M059J (cell line): ENCODE results near the gene NUFIP1. TPM values are rescaled to one million over a fixed set of nuclear protein-coding genes. Genes with fewer than 3 reads are reported as not detected.
A peak's percentile ranks its signal among the peaks of the same experiment; 100 is the strongest.

Experiments
- DNase-seq: peaks from one replicate; pipeline ENCODE4 v3.0.0-alpha.2; 2012; ENCODE audit warnings: low read depth
- total RNA-seq: library from RNA; depleted of rRNA; stranded (reverse); fragments of >200 nt; shearing (Covaris generic); gene quantifications from 2 replicates; pipeline ENCODE4 v1.2.3, GENCODE V29; 2014; rRNA removed

The NUFIP1 gene
- total RNA-seq = 3.9 and 5.8 TPM in 2 replicates

GRCh38 chr13:44989071-44989889 lies at the start of gene NUFIP1, which contains the start of gene GPALPP1:
Gene NUFIP1 (minus strand): TSS chr13:44989471. CDS start chr13:44989436, 35 bp downstream.
Gene GPALPP1 (plus strand): TSS chr13:44989538. CDS start chr13:44989655, 117 bp downstream.
- DNase-seq = peak; percentile 90

- DNase-seq = no peak
Observed at GRCh38 chr13:45036206-45036605, 46.9 kb upstream of the NUFIP1 start.

- no peak for DNase-seq
Observed at GRCh38 chr13:45034342-45034741, 45.1 kb upstream of the NUFIP1 start.

DNA sequence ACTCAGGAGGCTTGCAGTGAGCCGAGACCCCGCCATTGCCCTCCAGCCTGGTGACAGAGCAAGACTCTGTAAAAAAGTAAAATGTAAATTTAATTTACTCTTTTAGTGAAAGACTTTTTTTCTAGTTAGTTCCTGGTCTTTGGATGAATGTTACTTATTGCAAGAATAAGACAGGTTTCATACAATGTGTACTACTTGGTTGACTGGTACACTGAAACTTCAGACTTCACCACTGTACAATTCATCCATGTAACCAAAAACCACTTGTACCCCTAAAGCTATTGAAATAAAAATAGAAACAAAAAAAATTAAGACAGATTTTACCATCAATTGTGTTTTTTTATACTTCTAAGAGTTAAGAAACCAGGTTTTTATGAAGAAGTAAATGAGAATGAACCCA lies 35.6 kb upstream of the NUFIP1 start:
- DNase-seq = no peak

DNA sequence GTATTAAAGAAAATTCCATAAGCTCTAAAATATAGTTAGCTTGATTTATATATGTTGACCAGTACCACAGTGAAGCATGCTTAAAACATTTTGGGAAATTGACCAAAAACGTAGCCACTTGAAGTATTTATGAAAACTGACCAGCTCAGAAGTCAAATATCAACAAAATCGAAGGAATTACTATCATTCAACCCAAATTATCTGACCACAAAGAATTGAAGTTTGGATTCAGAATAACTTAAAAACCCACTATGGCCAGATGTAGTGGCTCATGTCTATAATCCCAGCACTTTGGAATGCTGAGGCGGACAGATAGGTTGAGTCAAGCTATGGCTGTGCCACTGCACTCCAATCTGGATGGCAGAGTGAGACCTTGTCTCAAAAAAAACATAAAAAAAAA lies 32.0 kb upstream of the NUFIP1 start:
- DNase-seq = no peak

DNA sequence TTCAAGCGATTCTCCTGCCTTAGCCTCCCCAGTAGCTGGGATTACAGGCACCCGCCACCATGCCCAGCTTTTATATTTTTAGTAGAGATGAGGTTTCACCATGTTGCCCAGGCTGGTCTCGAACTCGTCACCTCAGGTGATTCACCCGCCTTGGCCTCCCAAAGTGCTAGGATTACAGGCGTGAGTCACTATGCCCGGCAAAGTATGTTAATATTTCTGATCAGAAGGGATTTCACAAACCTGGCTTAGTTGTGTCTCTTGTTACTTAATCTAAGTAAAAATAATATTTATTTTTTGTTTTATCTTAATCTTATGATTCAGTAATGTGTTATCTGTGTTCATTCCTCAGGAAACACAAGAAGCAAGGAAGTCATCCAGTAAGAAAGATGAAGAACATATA lies 30.7 kb upstream of the NUFIP1 start:
- DNase-seq = peak; percentile 8

GRCh38 chr13:45016792-45017425 lies 27.6 kb upstream of the NUFIP1 start:
- DNase-seq = no peak

- peak; percentile 5 for DNase-seq
Observed at GRCh38 chr13:45015300-45015699, 26.0 kb upstream of the NUFIP1 start.

GRCh38 chr13:45011198-45011597 lies 21.9 kb upstream of the NUFIP1 start:
- no peak for DNase-seq

DNA sequence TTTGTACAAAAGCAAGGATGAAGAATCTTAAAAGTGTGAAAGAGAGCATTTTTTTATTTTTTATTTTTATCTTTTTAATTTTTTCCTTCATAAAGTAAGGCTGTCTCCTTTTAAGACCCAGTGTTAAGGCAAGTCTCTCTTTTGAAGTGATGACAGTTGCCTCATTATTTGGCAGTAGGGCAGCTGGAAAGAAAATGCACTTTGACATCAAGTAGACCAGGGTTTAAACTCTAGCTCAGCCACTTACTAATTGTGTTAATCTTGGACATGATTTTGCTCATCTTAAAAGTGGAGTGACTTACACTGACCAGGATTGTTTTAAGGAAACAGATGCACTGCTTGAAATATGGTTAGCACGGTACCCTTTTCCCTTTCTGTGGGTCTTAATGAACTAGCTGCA lies 18.6 kb upstream of the NUFIP1 start:
- no peak for DNase-seq

DNA sequence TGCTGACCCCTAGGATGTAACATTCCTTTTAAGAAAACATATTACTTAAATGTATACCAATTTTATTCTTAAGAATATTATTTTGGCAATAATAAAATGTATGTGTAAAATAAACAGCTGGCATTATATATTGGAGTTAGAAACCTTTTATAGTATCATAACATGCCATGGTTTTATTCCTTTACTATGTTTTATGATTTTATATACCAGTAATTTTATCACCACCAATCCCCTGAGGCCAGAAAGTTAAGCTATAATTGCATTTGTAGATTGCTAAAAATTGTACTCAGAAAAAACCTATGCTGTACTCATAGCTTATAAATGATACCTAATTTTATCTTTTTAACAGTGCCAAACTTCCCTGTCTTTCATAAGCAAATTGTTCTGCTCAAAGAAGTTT lies 18.0 kb upstream of the NUFIP1 start:
- no peak for DNase-seq

DNA sequence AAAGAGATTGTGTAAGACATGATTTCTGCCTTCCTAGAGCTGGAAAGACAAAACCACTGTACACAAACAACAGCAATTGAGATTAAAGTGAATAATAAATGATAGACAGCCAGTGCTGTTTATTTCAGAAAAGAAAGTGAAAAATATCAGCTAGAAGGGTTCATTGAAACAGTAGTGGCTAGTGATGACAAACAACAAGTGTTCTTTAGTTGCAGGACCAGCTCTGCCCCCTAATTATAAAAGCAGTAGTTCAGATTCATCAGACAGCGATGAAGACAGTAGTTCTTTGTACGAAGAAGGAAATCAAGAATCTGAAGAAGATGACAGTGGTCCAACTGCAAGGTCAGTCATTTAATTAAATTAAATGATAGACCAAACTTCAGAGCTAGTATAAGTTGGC lies 14.8 kb upstream of the NUFIP1 start:
- no peak for DNase-seq

DNA sequence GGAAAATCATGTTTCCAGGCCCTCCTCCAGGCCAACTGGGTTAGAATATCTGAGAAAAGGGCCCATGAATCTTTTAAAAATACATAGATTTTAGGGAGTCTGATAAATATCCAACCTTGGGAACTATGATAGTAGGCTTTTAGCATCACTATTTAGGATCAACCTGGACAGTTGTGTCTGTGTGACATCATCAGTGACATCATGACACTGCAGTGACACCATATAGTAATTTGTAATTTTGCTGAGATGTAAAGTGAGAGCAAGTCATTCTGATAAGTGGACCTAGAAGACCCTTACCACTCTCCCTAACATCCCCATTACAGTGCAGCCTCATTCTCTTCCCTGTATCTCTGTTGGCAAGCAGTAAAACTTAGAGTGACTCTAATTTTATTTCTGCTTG lies 14.1 kb upstream of the NUFIP1 start:
- DNase-seq = no peak

- peak; percentile 3 for DNase-seq
Observed at GRCh38 chr13:44989941-44990340, 670 bp upstream of the NUFIP1 start.

DNA sequence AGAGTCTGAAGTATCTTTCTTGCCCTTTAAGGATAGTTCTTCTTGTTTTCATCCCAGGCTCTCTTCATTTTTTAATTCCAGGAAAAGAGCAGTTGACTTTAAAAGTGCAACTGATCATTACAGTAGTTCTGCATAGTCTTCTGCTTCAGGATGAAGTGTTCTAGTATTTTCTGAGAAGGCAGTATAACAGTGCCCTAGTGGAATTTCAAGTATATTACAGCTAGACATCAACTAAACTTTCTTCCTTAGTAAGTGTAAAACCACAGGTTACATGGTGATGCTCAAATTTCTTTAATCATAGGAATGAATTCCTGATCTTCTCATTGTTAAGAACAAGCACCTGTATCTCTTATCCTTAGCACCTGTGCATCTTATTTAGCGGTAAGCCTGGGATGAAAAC lies 10.9 kb downstream of the NUFIP1 start:
- no peak for DNase-seq

GRCh38 chr13:44976949-44977583 lies 12.2 kb downstream of the NUFIP1 start:
- no peak for DNase-seq

DNA sequence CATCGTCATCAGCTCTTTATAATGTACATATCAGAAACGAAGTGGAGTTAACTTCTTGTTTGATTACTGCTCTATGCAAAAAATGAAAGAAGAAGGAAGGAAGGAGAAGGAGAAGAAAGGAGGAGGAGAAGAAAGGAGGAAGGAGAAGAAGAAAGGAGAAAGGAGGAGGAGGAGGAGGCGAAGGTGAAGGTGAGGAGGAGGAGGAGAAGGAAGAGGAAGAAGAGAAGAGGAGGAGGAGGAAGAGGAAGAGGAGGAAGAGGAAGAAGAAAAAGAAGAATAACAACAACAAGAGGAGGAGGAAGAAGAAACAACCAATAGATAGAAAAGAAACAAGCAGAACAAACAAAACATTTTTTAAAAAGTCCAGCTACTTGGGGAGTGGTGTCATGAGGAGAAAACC lies 13.1 kb downstream of the NUFIP1 start:
- no peak for DNase-seq

DNA sequence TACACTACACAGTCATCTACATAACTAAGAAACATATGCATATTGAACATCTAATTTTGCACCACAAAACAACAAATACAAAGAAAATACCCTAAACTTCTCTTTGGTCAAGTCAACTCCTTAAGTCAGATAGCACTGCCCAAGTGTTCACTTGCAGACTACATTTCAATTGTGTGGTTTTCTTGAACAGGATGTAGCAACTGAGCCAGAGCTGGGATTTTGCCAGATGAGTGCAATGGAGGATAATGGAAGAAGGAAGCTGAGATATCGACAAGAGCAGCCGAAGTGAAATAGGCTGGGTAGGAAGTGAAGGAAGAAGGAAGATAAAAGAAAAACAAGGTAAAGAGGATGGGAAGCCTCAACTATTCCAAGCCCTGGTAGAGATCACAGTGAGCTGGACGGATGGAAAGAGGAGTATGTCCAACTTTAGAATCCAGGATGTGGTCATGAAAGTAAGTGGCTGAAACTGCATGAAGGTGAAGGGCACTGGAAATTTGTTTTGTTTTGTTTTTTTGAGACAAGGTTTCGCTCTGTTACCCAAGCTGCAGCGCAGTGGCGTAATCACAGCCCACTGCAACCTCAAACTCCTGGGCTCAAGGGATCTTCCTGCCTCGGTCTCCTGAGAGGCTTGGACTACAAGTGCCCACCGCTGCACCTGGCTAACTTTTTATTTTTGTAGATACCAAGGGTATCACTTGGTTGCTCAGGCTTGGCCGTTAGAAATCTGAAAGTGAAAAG lies 15.0 kb downstream of the NUFIP1 start:
- peak; percentile 62 for DNase-seq

- peak; percentile 33 for DNase-seq
Observed at GRCh38 chr13:44972956-44973581, 16.2 kb downstream of the NUFIP1 start.

DNA sequence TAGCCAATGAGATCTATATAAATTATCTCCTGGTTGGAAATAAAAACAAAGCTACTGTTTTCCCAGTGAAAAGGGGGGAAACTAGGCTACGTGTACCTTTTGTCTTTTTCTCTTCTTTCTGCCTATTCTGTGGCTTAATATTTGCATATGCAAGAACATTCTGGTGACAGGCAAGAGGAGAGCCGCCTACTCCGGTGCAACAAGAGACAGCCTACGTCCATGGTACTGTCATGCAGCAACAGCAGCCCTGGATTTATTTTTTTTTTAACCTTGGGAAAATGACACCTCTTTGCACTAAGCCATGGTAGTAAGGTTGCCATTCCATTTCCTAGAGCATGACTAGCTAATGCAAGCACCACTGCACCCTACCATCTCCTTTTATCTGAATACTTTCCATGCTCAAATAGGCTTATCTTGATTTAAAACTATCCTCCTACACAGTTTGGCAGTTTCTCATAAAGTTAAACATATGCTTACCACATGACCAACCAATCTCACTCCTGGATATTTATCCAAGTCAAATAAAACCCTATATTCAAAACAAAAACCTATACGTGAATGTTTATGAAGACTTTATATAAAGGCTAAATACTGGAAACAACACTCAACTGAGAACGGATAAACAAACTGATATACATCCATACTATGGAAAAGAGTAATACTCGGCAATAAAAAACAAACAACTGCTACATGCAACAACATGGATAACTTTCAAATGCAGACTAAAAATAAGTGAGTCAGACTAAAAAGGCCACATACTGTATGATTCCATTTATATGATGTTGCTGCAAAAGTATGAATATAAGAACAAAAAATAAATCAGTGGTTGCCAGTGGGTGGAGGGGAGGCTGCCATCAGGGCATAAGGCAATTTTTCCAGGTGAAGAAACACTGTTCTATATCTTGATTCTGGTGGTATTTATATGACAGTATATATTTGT lies 17.3 kb downstream of the NUFIP1 start:
- DNase-seq = no peak
